DOHH2 (cell line): ENCODE measurements around the gene ABCD3.

Experiments
- H3F3A ChIP-seq: fragments of 200-600 bp; sonication (generic), shearing (Covaris generic); 2 replicates; pipeline ENCODE4 v1.6.0; 2016; ENCODE audit warnings: antibody characterized with exemption, mild to moderate bottlenecking; ENCODE audit not compliant: control insufficient read depth, insufficient read depth
- H3K27ac ChIP-seq: fragments of 200-600 bp; sonication (generic); 2 replicates; pipeline ENCODE4 v1.5.1; 2014; ENCODE audit warnings: low read depth, mild to moderate bottlenecking, low read length, moderate library complexity
- H3K27me3 ChIP-seq: fragments of 200-600 bp; sonication (generic); 2 replicates; pipeline ENCODE4 v1.6.1; 2014; ENCODE audit warnings: mild to moderate bottlenecking, low read length, mixed read lengths; ENCODE audit not compliant: control insufficient read depth
- H3K36me3 ChIP-seq: fragments of 200-600 bp; sonication (generic); 2 replicates; pipeline ENCODE4 v1.6.1; 2014; ENCODE audit warnings: mild to moderate bottlenecking, low read length, moderate library complexity, mixed read lengths; ENCODE audit not compliant: control insufficient read depth
- H3K4me1 ChIP-seq: fragments of 200-600 bp; sonication (generic); 2 replicates; pipeline ENCODE4 v1.6.1; 2014; ENCODE audit warnings: mild to moderate bottlenecking, low read length, mixed read lengths; ENCODE audit not compliant: control insufficient read depth
- H3K4me2 ChIP-seq: fragments of 200-600 bp; sonication (generic); 2 replicates; pipeline ENCODE4 v1.6.0; 2014; ENCODE audit warnings: mild to moderate bottlenecking, low read length, moderate library complexity
- H3K4me3 ChIP-seq: fragments of 200-600 bp; sonication (generic); 2 replicates; pipeline ENCODE4 v1.5.1; 2014; ENCODE audit warnings: mild to moderate bottlenecking, low read length, mixed read lengths
- H3K79me2 ChIP-seq: fragments of 200-600 bp; sonication (generic); 2 replicates; pipeline ENCODE4 v1.6.1; 2014; ENCODE audit warnings: mild to moderate bottlenecking, low read length, mixed read lengths; ENCODE audit not compliant: control insufficient read depth
- H3K9me2 ChIP-seq: fragments of 200-600 bp; sonication (generic); replicated peaks from 2 replicates; pipeline ENCODE4 v1.6.1; 2014; ENCODE audit warnings: mild to moderate bottlenecking, low read length, mixed read lengths; ENCODE audit not compliant: control insufficient read depth
- H3K9me3 ChIP-seq: fragments of 200-600 bp; sonication (generic); 2 replicates; pipeline ENCODE4 v1.6.1; 2014; ENCODE audit warnings: antibody characterized with exemption, low read length, mixed read lengths; ENCODE audit not compliant: control insufficient read depth, insufficient read depth
- H4K20me1 ChIP-seq: fragments of 200-600 bp; sonication (generic); 2 replicates; pipeline ENCODE4 v1.6.0; 2014; ENCODE audit warnings: low read depth, mild to moderate bottlenecking, antibody characterized with exemption, low read length, moderate library complexity; ENCODE audit not compliant: control insufficient read depth, insufficient read depth
- CTCF ChIP-seq: fragments of 200-600 bp; sonication (generic); IDR thresholded peaks from one replicate; pipeline ENCODE4 v1.5.1; 2014; ENCODE audit warnings: antibody characterized with exemption, mild to moderate bottlenecking, low read depth, low read length; ENCODE audit not compliant: poor library complexity, severe bottlenecking
- EZH2phosphoT487 ChIP-seq: fragments of 200-600 bp; sonication (generic); IDR thresholded peaks from 2 replicates; pipeline ENCODE4 v1.6.1; 2017; ENCODE audit warnings: borderline replicate concordance, mild to moderate bottlenecking, antibody characterized with exemption, low read length, moderate library complexity, mixed read lengths

The ABCD3 gene

GRCh38 chr1:94398356-94398755 lies 19.8 kb upstream of the ABCD3 start:
- Histone ChIP-seq H3K27me3 (peaks cover 8% of the 10 kb centered on the region; the same call in 1 of the 2 replicates), H3K79me2 (no peaks in the 10 kb centered on the region), H3K9me3 (no peaks in the 10 kb centered on the region), H3K36me3 (no peaks in the 10 kb centered on the region), H3K4me3 (no peak overlapping the region), H4K20me1 (no peaks in the 10 kb centered on the region), H3K4me2 (no peak overlapping the region), H3K4me1 (no peaks in the 10 kb centered on the region), H3K9me2 (no peaks in the 10 kb centered on the region), H3F3A (no peaks in the 10 kb centered on the region), H3K27ac (no peak overlapping the region)
- TF ChIP-seq EZH2phosphoT487 (no peak), CTCF (no peak)

- no peaks in the 10 kb centered on the region for H3F3A ChIP-seq
- 0 out of 2 replicates have a peak, but pooled peaks cover 5% of the 10 kb centered on the region for H3K27me3 ChIP-seq
- H3K27ac ChIP-seq: no peak overlapping the region
- H3K9me3 ChIP-seq: no peaks in the 10 kb centered on the region
- no peak overlapping the region for H3K4me3 ChIP-seq
- H3K4me2 ChIP-seq: no peak overlapping the region
- H3K9me2 ChIP-seq: no peaks in the 10 kb centered on the region
- H3K4me1 ChIP-seq: no peaks in the 10 kb centered on the region
- no peaks in the 10 kb centered on the region for H3K36me3 ChIP-seq
- H4K20me1 ChIP-seq: no peaks in the 10 kb centered on the region
- H3K79me2 ChIP-seq: no peaks in the 10 kb centered on the region
- TF ChIP-seq EZH2phosphoT487 (no peak), CTCF (no peak)
These were observed 18.7 kb upstream of the ABCD3 start for GRCh38 chr1:94399453-94399852.

- Histone ChIP-seq H3K27me3 (0 out of 2 replicates have a peak, but pooled peaks cover 5% of the 10 kb centered on the region), H3F3A (no peaks in the 10 kb centered on the region), H3K4me1 (no peaks in the 10 kb centered on the region), H3K79me2 (no peaks in the 10 kb centered on the region), H3K4me2 (no peak overlapping the region), H3K36me3 (no peaks in the 10 kb centered on the region), H3K27ac (no peak overlapping the region), H3K9me2 (no peaks in the 10 kb centered on the region), H3K4me3 (no peak overlapping the region), H4K20me1 (no peaks in the 10 kb centered on the region), H3K9me3 (no peaks in the 10 kb centered on the region)
- TF ChIP-seq CTCF (no peak), EZH2phosphoT487 (no peak)
These were observed 17.0 kb upstream of the ABCD3 start for GRCh38 chr1:94401206-94401605.

GRCh38 chr1:94406446-94406845 lies 11.7 kb upstream of the ABCD3 start:
- Histone ChIP-seq H3K9me3 (no peaks in the 10 kb centered on the region), H3K4me2 (no peak overlapping the region), H3F3A (no peaks in the 10 kb centered on the region), H3K36me3 (no peaks in the 10 kb centered on the region), H3K4me1 (peaks cover 8% of the 10 kb centered on the region), H3K79me2 (no peaks in the 10 kb centered on the region), H3K27me3 (peaks cover 2% of the 10 kb centered on the region; the same call in 1 of the 2 replicates), H3K9me2 (no peaks in the 10 kb centered on the region), H3K4me3 (no peak overlapping the region), H3K27ac (no peak overlapping the region), H4K20me1 (no peaks in the 10 kb centered on the region)
- no peak for TF ChIP-seq EZH2phosphoT487
